Activated CD4-positive, alpha-beta T cell treated with anti-CD3 and anti-CD28 coated beads for 36 hours (primary cell): ENCODE data around the gene IGFBP4. TPM values are rescaled to one million over a fixed set of nuclear protein-coding genes. Genes with fewer than 3 reads are reported as not detected.
A peak's percentile ranks its signal among the peaks of the same experiment; 100 is the strongest.

Source experiments
- ATAC-seq: fragments of 200-7000 bp; cut with Tn5 transposase; one replicate; pipeline ENCODE4 v1.10.0; 2021; ENCODE audit warnings: mild to moderate bottlenecking, moderate library complexity
- CTCF ChIA-PET: fragments of 350-600 bp; sonication (Branson Sonifier 250); formaldehyde crosslinking; loops from one replicate; lab custom pipeline; 2021; ENCODE audit warnings: antibody characterized with exemption; lab: Charles Lee
- POLR2A ChIA-PET: fragments of 350-600 bp; sonication (Branson Sonifier 250); formaldehyde crosslinking; loops from one replicate; lab custom pipeline; 2021; ENCODE audit warnings: antibody characterized with exemption, inconsistent platforms; lab: Charles Lee
- DNase-seq: peaks from one replicate; pipeline ENCODE4 v3.0.0-alpha.2; 2020
- H3K27ac Mint-ChIP-seq: one replicate; pipeline ENCODE4 v1.8.0; 2021; ENCODE audit warnings: mixed read lengths
- H3K27me3 Mint-ChIP-seq: one replicate; pipeline ENCODE4 v1.8.0; 2021; ENCODE audit warnings: mixed read lengths
- H3K36me3 Mint-ChIP-seq: one replicate; pipeline ENCODE4 v1.8.0; 2021; ENCODE audit warnings: low read depth, mixed read lengths
- H3K4me1 Mint-ChIP-seq: one replicate; pipeline ENCODE4 v1.8.0; 2021; ENCODE audit warnings: mixed read lengths
- H3K4me3 Mint-ChIP-seq: one replicate; pipeline ENCODE4 v1.8.0; 2021; ENCODE audit warnings: mild to moderate bottlenecking, moderate library complexity, mixed read lengths
- H3K9me3 Mint-ChIP-seq: one replicate; pipeline ENCODE4 v1.8.0; 2021; ENCODE audit warnings: low read depth, mixed read lengths
- intact Hi-C, 2 experiments: fragments of 100-400 bp; cut with DNase I in 1 of 2; cut with micrococcal nuclease in 1 of 2; formaldehyde crosslinking; loops; one replicate each; pipeline versions ENCODE4 v1.14.2 to v1.15.1; 2022 to 2024; cut with DNase I, micrococcal nuclease
- total RNA-seq, 2 experiments: library from RNA; stranded (reverse); gene quantifications; one replicate each; pipeline ENCODE4 v1.2.3, GENCODE V29; 2021

IGFBP4 gene
- total RNA-seq, 2 experiments from 2014 or later: 40.2 to 45.6 TPM

DNA sequence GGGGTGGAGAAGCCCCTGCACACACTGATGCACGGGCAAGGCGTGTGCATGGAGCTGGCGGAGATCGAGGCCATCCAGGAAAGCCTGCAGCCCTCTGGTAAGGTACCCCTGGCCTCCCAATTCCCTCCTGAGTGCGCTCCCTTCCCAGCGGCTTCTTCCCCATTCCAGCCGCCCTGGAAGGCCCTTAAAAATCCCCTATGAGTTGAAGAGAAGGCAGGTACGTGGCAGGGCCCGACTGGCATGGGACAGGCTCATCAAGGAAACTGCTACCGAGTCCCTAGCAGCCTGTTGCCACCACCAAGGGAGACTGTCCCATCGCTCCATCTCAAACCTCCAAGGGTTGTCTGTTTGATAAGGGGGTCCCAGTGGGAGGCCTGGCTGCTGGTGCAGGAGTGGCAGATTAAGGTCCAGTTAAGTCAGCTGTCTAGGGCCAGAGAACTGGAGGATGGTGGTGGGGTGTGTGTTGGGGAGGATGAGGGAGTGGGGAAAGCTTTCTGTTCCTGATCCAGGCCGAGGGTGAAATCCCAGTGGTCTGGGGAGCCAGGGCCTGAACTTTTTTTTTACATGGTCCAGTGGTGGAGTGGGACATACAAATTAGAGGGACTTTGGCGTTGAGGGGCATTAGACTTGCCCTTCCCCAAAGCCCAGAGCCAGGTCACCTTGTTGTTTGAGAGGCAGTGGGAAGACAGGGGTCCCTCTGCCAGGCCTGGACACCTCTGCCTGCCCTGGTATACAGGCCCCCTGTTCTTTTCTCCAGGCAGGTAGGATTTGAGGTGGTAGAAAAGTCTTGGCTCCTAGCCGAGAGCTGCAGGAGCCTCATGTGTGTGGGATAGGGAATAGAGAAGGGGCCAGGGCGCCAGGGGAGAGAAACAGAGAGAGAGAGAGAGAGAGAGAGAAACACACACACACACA, 994 bp downstream of the IGFBP4 start:
- DNase-seq (peak; percentile 36), ATAC-seq (peak; percentile 3)
- CTCF ChIA-PET: interaction anchor here (0.5 to 2.4 kb wide), 18 partner anchors 11 to 141 kb away, joined by 3 to 21 read pairs (median 4); partner anchors contain the start of gene TOP2A

DNA sequence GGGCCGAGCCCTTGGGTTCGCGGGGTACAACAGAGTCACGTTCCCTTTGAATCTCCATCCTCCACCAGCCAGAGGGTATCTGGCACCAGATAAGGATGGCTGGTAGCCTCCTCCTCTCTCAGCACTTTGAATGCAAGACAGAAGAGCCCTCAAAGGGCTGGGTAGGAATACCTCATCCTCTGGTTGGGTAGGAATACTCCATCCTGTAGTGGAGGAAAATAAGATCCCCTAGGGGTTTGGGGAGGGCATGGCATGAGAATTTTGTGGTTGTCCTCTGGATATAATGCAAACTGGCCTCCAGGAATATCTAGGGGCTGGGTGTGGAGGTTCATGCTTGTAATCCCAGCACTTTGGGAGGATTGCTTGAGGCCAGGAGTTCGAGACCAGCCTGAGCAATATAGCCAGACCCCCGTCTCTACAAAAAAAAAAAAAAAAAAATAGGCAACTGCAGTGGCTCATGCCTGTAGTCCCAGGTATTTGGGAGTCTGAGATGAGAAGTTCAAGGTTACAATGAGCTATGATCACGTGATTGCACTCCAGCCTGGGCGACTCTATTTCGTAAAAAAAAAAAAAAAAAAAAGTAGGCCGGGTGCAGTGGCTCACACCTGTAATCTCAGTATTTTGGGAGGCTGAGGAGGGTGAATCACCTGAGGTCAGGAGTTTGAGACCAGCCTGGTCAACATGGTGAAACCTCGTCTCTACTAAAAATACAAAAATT, 2.7 kb downstream of the IGFBP4 start:
- Mint-ChIP-seq H3K4me1 (peaks cover 45% of the 10 kb centered on the region), H3K27ac (peak overlapping the region; percentile 88), H3K27me3 (peaks cover 5% of the 10 kb centered on the region), H3K9me3 (no peaks in the 10 kb centered on the region), H3K36me3 (peaks cover 7% of the 10 kb centered on the region), H3K4me3 (peak overlapping the region; percentile 70)
- intact Hi-C loops: loop anchor here (1.0 to 2.0 kb wide), 4 partner anchors 34 to 114 kb away; no protein-coding TSS in a partner anchor
- DNase-seq (no peak), ATAC-seq (no peak)
- ChIA-PET CTCF (interaction anchor here (0.9 to 2.4 kb wide), 6 partner anchors 9 to 115 kb away, joined by 3 to 21 read pairs (median 3); no protein-coding TSS in a partner anchor), POLR2A (interaction anchor here (0.6 kb wide), 2 partner anchors 20 to 37 kb away, joined by 3 to 11 read pairs; no protein-coding TSS in a partner anchor)

More for the DNA sequence above, 994 bp downstream of the IGFBP4 start:
- POLR2A ChIA-PET: interaction anchor here (0.6 to 2.2 kb wide), 4 partner anchors 19 to 116 kb away, joined by 3 to 6 read pairs (median 4); no protein-coding TSS in a partner anchor
- H3K36me3 Mint-ChIP-seq: peaks cover 7% of the 10 kb centered on the region
- H3K4me1 Mint-ChIP-seq: peaks cover 45% of the 10 kb centered on the region
- H3K27ac Mint-ChIP-seq: peak overlapping the region; percentile 88
- peak overlapping the region; percentile 70 for H3K4me3 Mint-ChIP-seq
- peaks cover 5% of the 10 kb centered on the region for H3K27me3 Mint-ChIP-seq
- H3K9me3 Mint-ChIP-seq: no peaks in the 10 kb centered on the region
- intact Hi-C loops: loop anchor here (1.0 to 5.0 kb wide), 8 partner anchors 27 to 178 kb away; partner anchors contain the start of gene TOP2A (in 1 of the 2)

DNA sequence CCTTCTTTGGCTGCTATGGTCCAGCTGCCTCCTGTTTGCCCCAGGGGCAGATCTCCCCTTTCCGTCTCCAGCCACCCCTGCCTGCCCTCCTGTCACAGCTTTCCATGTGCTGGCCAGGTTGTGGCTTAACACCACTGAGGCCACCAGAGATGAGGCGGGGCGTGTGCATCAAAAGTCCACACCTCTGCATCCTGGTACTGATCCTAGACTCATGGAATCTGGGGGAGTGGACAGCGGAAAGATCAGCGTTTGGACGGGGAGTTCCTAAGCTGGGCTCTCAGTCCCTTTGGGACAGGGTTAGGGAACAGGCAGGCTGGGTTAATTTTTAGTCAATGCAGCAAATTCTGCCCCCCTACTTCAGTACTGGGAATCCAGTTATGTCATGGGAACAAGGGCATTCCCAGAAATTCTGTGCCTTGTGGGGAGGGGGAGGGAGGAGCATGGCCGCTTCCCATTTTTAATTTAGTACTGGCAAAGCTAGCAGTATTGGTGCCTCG, 3.9 kb downstream of the IGFBP4 start:
- no peak overlapping the region for H3K4me3 Mint-ChIP-seq
- ChIA-PET CTCF (interaction anchor here (0.6 to 1.6 kb wide), 8 partner anchors 10 to 87 kb away, joined by 3 to 7 read pairs (median 4); no protein-coding TSS in a partner anchor), POLR2A (interaction anchor here (0.6 kb wide), 1 partner anchor 247 kb away, joined by 3 read pairs; no protein-coding TSS in a partner anchor)
- no peak overlapping the region for H3K27ac Mint-ChIP-seq
- H3K4me1 Mint-ChIP-seq: peaks cover 48% of the 10 kb centered on the region
- ATAC-seq: no peak
- intact Hi-C loops: no loop called here
- H3K27me3 Mint-ChIP-seq: peaks cover 5% of the 10 kb centered on the region
- DNase-seq: no peak
- H3K9me3 Mint-ChIP-seq: no peaks in the 10 kb centered on the region
- H3K36me3 Mint-ChIP-seq: peaks cover 7% of the 10 kb centered on the region

DNA sequence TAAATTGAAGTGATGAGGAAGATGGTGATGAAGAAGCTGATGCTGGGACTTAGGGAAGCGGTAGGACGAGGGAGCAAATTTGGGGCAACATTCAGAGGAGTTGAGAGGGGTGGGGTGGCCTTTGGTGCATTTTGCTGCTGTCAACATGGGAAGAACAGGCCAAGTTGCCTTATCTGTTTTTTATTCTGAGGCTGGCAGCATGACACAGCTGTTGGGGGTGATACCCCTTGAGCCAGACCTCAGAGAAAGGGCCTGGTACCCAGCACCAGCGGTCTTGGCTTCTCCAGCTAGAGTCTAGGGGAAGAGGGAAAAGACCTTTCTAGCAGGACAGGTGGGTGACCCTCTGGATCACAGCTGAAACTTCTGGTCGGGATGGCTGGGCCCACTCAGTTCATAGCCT, 4.6 kb downstream of the IGFBP4 start:
- ATAC-seq: no peak
- Mint-ChIP-seq H3K27me3 (peaks cover 3% of the 10 kb centered on the region), H3K27ac (peak overlapping the region; percentile 4), H3K9me3 (no peaks in the 10 kb centered on the region), H3K4me3 (peak overlapping the region; percentile 1), H3K36me3 (peaks cover 7% of the 10 kb centered on the region), H3K4me1 (peaks cover 49% of the 10 kb centered on the region)
- DNase-seq: no peak
- ChIA-PET POLR2A (no interaction called here), CTCF (interaction anchor here (1.0 to 1.6 kb wide), 5 partner anchors 11 to 86 kb away, joined by 3 to 7 read pairs (median 4); no protein-coding TSS in a partner anchor)
- intact Hi-C loops: no loop called here

DNA sequence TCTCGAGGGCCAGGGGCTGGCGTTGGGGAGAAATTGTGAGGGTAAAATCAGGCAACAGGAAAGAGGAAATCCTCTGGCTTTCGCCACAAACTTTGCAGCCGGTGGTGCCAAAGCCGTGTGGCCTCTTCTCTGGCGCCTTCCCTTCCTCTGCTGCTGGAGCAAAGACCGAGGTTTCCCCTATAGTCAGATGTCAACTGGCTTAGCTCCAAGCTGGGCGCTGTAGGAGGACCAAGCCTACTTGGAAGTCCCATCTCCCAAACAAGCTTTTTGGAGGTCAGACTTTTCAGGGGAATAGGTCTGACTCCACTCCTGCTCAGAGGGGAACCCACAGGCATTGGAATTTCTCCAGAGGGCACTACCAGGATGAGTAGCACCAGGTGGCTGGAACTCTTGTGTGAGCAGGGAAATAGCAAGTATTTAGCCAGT, 5.0 kb downstream of the IGFBP4 start:
- no peak for ATAC-seq
- POLR2A ChIA-PET: interaction anchor here (0.6 kb wide), 1 partner anchor 28 kb away, joined by 5 read pairs; no protein-coding TSS in a partner anchor
- intact Hi-C loops: no loop called here
- no peak for DNase-seq
- Mint-ChIP-seq H3K4me1 (peaks cover 52% of the 10 kb centered on the region), H3K36me3 (peaks cover 7% of the 10 kb centered on the region), H3K4me3 (no peak overlapping the region), H3K27ac (no peak overlapping the region), H3K9me3 (no peaks in the 10 kb centered on the region), H3K27me3 (peaks cover 3% of the 10 kb centered on the region)
- CTCF ChIA-PET: interaction anchor here (0.9 to 1.6 kb wide), 6 partner anchors 23 to 111 kb away, joined by 3 to 7 read pairs (median 4); no protein-coding TSS in a partner anchor

DNA sequence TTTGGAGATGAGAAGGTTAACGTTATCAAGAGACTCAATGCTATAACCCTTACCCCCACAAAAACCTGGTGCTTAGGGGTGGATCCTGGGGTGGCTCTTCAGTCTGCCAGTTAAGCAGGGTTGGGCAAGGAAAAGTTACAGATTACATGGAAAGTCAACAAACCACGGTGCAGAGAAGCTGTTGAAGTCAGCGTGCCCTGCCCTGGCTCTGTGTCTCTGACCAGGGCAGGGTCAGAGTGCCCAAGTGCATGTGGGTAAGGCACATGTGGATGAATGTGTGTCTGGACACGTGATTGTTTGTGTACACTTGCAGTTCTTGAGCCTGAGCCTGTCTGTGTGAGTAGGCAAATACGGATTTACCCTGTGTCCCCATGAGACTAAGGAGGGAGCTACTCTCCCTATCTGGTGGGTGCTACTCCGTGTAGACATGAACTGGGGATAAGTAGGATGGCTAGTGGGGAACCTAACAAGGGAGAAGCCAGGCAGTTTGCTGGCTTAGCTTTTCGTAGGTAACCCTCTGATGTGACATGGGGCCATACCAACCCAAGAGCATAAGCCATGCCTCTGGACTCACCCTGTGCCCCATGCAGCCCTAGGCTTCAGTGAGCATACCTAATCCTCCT, 5.5 kb downstream of the IGFBP4 start:
- Mint-ChIP-seq H3K27me3 (peaks cover 3% of the 10 kb centered on the region), H3K36me3 (peaks cover 11% of the 10 kb centered on the region), H3K4me1 (peaks cover 52% of the 10 kb centered on the region), H3K27ac (no peak overlapping the region), H3K9me3 (no peaks in the 10 kb centered on the region), H3K4me3 (no peak overlapping the region)
- no peak for ATAC-seq
- intact Hi-C loops: no loop called here
- POLR2A ChIA-PET: interaction anchor here (0.6 to 1.0 kb wide), 2 partner anchors 27 to 91 kb away, joined by 5 to 7 read pairs; no protein-coding TSS in a partner anchor
- CTCF ChIA-PET: interaction anchor here (0.6 to 1.5 kb wide), 5 partner anchors 13 to 111 kb away, joined by 3 to 7 read pairs (median 4); no protein-coding TSS in a partner anchor
- DNase-seq: no peak

DNA sequence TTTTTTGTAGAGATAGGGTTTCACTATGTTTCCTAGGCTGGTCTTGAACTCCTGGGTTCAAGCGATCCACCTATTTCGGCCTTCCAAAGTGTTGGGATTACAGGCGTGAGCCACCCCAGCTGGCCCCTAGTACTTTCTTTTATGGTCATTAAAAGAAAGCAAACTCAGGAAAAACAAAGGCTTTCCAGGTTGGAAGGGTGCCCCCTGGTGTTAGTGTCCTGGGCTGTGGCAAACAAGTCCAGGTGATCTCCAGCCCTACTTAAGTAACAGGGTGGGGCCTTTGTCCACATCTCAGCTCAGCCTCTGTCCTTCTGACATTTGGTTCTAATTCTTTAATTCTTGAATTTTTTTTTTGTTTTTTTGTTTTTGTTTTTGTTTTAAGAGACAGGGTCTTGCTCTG, 6.9 kb downstream of the IGFBP4 start:
- POLR2A ChIA-PET: no interaction called here
- H3K4me1 Mint-ChIP-seq: peaks cover 38% of the 10 kb centered on the region
- no peak for ATAC-seq

DNA sequence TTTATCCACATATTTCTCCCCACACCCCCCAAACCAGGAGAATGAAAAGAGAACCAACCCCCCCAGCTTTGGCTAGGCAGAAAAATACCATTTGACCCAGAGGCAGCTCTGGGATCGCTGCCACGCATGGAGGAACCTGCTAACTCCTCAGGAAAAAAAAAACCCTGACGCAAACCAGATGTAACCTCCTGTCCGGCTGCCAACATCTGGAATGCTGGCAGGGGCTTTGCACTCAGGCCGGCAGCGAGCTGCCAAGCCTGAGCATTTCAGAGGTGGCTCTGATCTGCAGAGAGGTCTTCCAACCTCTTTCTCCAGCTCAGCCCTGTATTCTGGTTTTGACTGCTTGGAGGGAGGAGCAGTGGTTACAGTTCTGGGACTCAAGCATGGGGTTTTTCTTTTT, 8.2 kb downstream of the IGFBP4 start:
- Mint-ChIP-seq H3K27me3 (peaks cover 3% of the 10 kb centered on the region), H3K36me3 (peaks cover 18% of the 10 kb centered on the region), H3K9me3 (no peaks in the 10 kb centered on the region), H3K4me1 (peaks cover 29% of the 10 kb centered on the region), H3K27ac (no peak overlapping the region), H3K4me3 (no peak overlapping the region)
- no peak for ATAC-seq
- ChIA-PET CTCF (interaction anchor here (0.6 to 2.3 kb wide), 6 partner anchors 14 to 276 kb away, joined by 3 to 5 read pairs (median 3); no protein-coding TSS in a partner anchor), POLR2A (no interaction called here)
- intact Hi-C loops: no loop called here
- DNase-seq: no peak

More for the DNA sequence above, 6.9 kb downstream of the IGFBP4 start:
- intact Hi-C loops: no loop called here
- no peaks in the 10 kb centered on the region for H3K9me3 Mint-ChIP-seq
- H3K4me3 Mint-ChIP-seq: no peak overlapping the region
- peak; percentile 63 for DNase-seq
- CTCF ChIA-PET: interaction anchor here (0.9 to 2.3 kb wide), 5 partner anchors 10 to 83 kb away, joined by 3 to 5 read pairs (median 3); no protein-coding TSS in a partner anchor
- H3K36me3 Mint-ChIP-seq: peaks cover 13% of the 10 kb centered on the region
- no peak overlapping the region for H3K27ac Mint-ChIP-seq
- peaks cover 3% of the 10 kb centered on the region for H3K27me3 Mint-ChIP-seq

DNA sequence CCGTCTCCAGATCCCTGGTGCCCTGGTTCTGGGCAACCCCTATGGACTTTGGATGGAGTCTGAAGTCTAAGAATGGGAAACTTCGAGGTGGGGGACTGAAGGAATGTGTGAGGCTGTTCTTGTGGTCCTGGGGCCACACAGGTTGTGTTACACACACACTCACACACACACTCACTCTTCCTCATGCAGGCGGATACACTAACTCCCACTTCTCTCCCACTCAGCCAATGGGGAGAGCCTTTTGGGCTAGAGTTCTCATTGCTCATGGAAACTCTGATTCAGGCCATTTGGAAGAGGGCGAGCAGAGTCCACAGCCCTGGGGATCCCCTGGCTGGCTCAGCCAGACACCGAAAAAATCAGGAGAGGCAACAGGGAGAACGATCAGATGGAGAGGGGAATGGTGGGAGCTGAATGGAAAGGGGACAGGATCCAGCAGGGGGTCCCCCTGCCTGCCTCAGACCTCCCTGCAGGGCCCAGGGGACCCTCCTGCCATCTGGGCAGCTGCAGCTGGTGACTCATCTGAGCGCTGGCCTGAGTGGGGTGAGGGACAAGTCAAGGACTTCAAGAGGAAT, 9.1 kb downstream of the IGFBP4 start:
- DNase-seq (peak; percentile 54), ATAC-seq (peak; percentile 66)
- peaks cover 17% of the 10 kb centered on the region for H3K36me3 Mint-ChIP-seq
- H3K27ac Mint-ChIP-seq: no peak overlapping the region
- intact Hi-C loops: no loop called here
- peaks cover 24% of the 10 kb centered on the region for H3K4me1 Mint-ChIP-seq
- POLR2A ChIA-PET: no interaction called here
- H3K9me3 Mint-ChIP-seq: no peaks in the 10 kb centered on the region
- no peak overlapping the region for H3K4me3 Mint-ChIP-seq
- CTCF ChIA-PET: interaction anchor here (0.7 to 2.3 kb wide), 6 partner anchors 11 to 124 kb away, joined by 3 to 5 read pairs (median 3); no protein-coding TSS in a partner anchor
- H3K27me3 Mint-ChIP-seq: peaks cover 3% of the 10 kb centered on the region

DNA sequence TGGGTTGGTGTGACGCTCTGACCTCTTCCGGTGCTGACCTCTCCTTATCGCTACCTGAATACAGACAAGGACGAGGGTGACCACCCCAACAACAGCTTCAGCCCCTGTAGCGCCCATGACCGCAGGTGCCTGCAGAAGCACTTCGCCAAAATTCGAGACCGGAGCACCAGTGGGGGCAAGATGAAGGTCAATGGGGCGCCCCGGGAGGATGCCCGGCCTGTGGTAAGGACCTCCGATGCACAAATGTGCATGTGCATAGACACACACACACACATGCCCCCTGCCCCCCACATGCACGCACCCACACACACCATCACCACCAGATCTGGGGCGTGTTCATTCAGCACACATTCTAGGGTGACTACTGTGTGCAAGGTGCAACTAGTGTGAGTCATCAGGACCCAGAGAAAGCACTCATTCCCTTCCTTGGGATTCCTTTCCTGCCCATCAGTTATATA, 9.7 kb downstream of the IGFBP4 start:
- Mint-ChIP-seq H3K4me3 (no peak overlapping the region), H3K9me3 (no peaks in the 10 kb centered on the region), H3K4me1 (peaks cover 19% of the 10 kb centered on the region), H3K36me3 (peaks cover 19% of the 10 kb centered on the region), H3K27ac (no peak overlapping the region), H3K27me3 (no peaks in the 10 kb centered on the region)
- DNase-seq (no peak), ATAC-seq (no peak)
- ChIA-PET POLR2A (no interaction called here), CTCF (interaction anchor here (0.8 to 1.3 kb wide), 2 partner anchors 18 to 88 kb away, joined by 3 to 4 read pairs; no protein-coding TSS in a partner anchor)
- intact Hi-C loops: no loop called here
